ENCODE results near the gene EXOSC7. TPM values are rescaled to one million over a fixed set of nuclear protein-coding genes. Genes with fewer than 3 reads are reported as not detected.
A peak's percentile ranks its signal among the peaks of the same experiment; 100 is the strongest.

The EXOSC7 gene
- total and polyA plus RNA-seq, 2 donors (not counting 3 experiments of a cell fraction or from before 2014, with no cell fraction given) = 44.5 to 53.8 TPM

DNA sequence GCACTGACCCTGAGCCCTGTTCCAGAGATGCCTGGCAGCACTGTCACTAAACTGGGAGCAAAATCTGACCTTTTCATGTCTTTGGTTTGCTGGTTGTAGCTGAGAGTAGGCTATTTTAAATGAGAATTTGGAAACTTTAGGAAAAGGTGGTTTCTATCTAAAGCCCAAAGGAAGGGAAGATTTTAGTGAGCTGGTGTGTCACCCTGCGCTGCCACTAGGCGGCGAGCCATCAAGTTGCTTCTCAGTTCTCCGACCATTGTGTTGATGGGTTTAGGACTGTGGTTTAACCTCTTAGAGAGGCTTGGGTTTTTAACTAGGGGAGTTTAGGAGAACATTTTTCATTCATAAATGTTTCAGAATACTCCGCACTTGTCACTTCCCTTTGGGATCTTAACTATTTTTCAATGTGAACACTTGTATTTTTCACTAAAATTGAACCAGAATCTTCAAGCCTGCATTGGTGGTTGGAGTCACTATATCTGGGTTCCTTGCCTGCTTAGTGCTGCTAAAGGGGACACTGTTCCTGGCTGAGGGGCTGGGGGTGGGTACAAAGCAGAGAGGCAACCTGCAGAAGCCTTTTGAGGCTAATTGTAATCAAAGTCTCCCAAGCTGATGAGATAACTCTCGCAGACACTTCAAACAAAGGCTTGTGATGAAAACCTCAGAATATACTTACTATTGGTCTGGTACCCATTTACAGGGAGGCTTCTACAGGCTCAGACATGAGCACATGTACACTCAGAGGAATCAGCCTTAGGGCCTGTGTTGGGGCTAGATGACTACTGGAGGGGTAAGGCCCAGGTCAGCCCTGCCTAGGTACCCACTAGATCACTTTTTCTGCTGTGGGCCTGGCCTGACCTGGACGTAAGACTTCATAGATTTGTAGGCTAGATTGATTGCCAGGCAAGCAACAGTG is 16.8 kb downstream of the EXOSC7 start:
- no peaks in the 10 kb centered on the region for H3K9me1 ChIP-seq (replicated peaks; ENCODE audit: control insufficient read depth, extremely low read depth, insufficient read depth, low read length)
- H4K20me1 ChIP-seq (replicated peaks; ENCODE audit: control insufficient read depth, extremely low read depth, insufficient read depth, low read length) = no peaks in the 10 kb centered on the region
- H3K4me2 ChIP-seq (ENCODE audit: insufficient read depth, low read length) = no peak overlapping the region
- dilution Hi-C loops (cut with MboI; ENCODE audit: extremely low pct_ligation_motif_present, low sequenced_read_pairs) (no loop called here), intact Hi-C loops (cut with micrococcal nuclease) (loop anchor here (2.0 kb wide), 1 partner anchor 44 kb away; no protein-coding TSS in a partner anchor)
- H3K4me1 ChIP-seq (ENCODE audit: control insufficient read depth, extremely low read depth, insufficient read depth, low read length) = peaks cover 7% of the 10 kb centered on the region
- FAIRE-seq = peak; percentile 69
- no TSS peak for BruUV-seq (replicated peaks)
- no peak overlapping the region for H3K9ac ChIP-seq (replicated peaks; ENCODE audit: extremely low read depth, insufficient read depth, low read length)
- peaks cover 16% of the 10 kb centered on the region for H3K79me2 ChIP-seq (ENCODE audit: control insufficient read depth, insufficient read depth, low read length)
- no peaks in the 10 kb centered on the region for H3K27me3 ChIP-seq (ENCODE audit: control insufficient read depth in 2 of 2, insufficient read depth in 2 of 2, low read length in 2 of 2)
- DNase-seq (ENCODE audit: low read depth, low spot score) = no peak
- H3K9me3 ChIP-seq (replicated peaks; ENCODE audit: control insufficient read depth, insufficient read depth, low read length) = no peaks in the 10 kb centered on the region
- TF ChIP-seq, protein P1, sequence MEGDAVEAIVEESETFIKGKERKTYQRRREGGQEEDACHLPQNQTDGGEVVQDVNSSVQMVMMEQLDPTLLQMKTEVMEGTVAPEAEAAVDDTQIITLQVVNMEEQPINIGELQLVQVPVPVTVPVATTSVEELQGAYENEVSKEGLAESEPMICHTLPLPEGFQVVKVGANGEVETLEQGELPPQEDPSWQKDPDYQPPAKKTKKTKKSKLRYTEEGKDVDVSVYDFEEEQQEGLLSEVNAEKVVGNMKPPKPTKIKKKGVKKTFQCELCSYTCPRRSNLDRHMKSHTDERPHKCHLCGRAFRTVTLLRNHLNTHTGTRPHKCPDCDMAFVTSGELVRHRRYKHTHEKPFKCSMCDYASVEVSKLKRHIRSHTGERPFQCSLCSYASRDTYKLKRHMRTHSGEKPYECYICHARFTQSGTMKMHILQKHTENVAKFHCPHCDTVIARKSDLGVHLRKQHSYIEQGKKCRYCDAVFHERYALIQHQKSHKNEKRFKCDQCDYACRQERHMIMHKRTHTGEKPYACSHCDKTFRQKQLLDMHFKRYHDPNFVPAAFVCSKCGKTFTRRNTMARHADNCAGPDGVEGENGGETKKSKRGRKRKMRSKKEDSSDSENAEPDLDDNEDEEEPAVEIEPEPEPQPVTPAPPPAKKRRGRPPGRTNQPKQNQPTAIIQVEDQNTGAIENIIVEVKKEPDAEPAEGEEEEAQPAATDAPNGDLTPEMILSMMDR (IDR thresholded peaks at IDR 0.05; ENCODE audit: extremely low read depth in 1 of 2, insufficient read depth in 1 of 2, low read depth in 1 of 2, low read length in 2 of 2) = peak; percentile 78 to 79
- TF ChIP-seq, protein P2, sequence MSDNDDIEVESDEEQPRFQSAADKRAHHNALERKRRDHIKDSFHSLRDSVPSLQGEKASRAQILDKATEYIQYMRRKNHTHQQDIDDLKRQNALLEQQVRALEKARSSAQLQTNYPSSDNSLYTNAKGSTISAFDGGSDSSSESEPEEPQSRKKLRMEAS (IDR thresholded peaks at IDR 0.05; ENCODE audit: insufficient read depth, insufficient read length) = no peak
- peaks cover 5% of the 10 kb centered on the region in 2 experiments for H3K36me3 ChIP-seq (ENCODE audit: control insufficient read depth in 2 of 2, extremely low read depth in 1 of 2, insufficient read depth in 2 of 2, low read length in 2 of 2)
- ChIA-PET POLR2A (interaction anchor here (0.6 kb wide), 1 partner anchor 17 kb away, joined by 3 read pairs; the partner anchor contains the start of gene ZDHHC3), CTCF (interaction anchor here (0.7 to 2.8 kb wide), 15 partner anchors 9 to 130 kb away, joined by 3 to 18 read pairs (median 3); partner anchors contain the start of genes EXOSC7 and ZDHHC3)
- no peak overlapping the region for H2AFZ ChIP-seq (ENCODE audit: low read depth, low read length)
- H3K27ac ChIP-seq (ENCODE audit: insufficient read depth, low read depth, low read length) = no peak overlapping the region
- H3K4me3 ChIP-seq (replicated peaks in 1 of 3; ENCODE audit: insufficient read depth in 1 of 3, low read depth in 1 of 3, low read length in 3 of 3) = no peak overlapping the region

Data from endothelial cell of umbilical vein (primary cell).